Activated CD8-positive, alpha-beta memory T cell treated with anti-CD3 and anti-CD28 coated beads for 48 hours (primary cell): ENCODE results near the gene BCL2L2.
A peak's percentile ranks its signal among the peaks of the same experiment; 100 is the strongest.

Experiments used
- DNase-seq, 3 experiments: peaks; one replicate each; pipeline ENCODE4 v3.0.0-alpha.2; 2020; ENCODE audit warnings: low read depth in 2 of 3, low spot score in 2 of 3

BCL2L2 gene

GRCh38 chr14:23299986-23300686, 6.5 kb upstream of the BCL2L2 start:
- DNase-seq: no peak

- peak in 1 of 3 experiments; percentile 16 for DNase-seq
Measured at GRCh38 chr14:23300687-23301223, 5.9 kb upstream of the BCL2L2 start.

DNA sequence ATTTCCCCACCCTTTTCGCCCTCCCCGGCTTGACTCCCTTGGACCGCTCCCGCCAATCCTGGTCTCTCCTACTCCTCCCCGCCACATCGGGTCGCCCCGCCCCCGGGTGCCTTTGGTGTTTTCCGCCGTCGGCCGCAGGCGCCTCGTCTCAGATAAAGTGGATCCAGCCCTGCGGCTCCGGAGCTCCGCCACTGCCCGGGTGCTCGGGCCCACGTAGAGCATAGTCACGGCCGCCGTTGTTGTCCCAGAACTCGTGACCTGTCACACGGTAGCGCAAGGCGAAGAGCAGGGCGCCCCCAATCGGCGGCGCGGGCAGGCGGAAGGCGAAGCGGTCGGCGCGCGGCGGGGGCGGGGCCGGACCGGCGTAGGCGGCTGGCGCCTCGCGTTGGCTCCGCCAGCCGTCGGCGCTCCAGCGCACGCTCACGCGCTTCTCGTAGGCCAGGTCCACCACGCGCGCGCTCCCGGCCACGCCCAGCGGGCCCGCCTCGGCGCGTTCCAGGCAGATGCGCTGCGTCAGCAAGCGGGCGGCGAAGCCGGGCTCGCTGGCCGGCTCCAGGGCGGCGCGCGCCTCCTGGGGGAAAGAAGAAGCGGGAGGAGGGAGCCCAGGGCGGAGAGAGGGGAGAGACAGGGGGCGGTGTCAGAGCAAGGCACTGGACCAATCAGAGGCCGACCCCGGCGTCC, 5.2 kb upstream of the BCL2L2 start:
- peak; percentile 88 to 99 (median 93) for DNase-seq

- DNase-seq: no peak
Measured at GRCh38 chr14:23301969-23302289, 4.7 kb upstream of the BCL2L2 start.

DNA sequence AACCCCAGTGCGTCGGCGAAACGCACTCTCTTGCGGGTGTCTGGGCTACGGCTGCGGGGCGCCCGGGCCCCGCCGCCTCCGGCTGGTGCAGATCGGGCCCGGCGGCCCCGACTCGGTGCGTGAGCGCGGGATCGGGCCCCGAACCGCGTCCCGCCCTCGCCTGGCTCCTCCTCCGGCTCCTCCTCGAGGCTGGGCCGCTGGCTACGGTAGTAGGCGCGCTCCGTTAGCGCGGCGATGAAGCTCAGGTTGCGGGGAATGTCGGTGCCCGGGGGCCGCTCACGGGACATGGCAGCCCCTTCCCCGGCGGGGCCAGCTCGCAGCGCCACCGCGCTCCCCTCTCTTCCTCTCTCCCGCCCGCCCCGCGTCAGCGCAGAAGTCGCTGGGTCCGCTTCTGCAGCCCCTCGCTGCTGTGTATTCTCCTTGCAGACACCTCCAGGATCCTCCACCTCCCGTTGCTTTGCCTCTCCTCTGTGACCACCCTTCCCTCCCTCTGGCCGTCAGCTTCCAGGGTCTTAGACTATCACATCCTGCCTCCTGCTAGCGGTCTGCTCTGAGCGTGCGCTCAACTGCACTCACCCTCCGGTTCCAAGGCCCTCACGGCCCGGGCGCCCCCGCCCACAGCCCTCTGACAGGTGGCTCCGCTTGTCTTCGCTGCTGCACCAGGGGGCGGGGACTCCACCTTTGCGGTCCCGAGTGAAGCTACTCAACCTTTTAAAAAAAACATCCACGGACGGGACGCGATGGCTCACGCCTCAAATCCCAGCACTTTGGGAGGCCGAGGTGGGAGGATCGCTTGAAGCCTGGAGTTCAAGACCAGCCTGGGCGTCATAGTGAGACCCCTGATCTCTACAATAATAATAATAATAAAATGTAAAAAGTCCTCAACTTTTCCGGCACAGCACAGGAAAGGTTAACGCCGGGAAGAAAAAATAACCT, 4.1 kb upstream of the BCL2L2 start, which contains the start of gene PPP1R3E:
Gene PPP1R3E, minus strand, starts transcription at position 570 of the 936 bp plus-strand sequence. Its CDS starts 283 bp downstream, at position 287.
- DNase-seq: peak; percentile 64 to 66 (median 66)

DNA sequence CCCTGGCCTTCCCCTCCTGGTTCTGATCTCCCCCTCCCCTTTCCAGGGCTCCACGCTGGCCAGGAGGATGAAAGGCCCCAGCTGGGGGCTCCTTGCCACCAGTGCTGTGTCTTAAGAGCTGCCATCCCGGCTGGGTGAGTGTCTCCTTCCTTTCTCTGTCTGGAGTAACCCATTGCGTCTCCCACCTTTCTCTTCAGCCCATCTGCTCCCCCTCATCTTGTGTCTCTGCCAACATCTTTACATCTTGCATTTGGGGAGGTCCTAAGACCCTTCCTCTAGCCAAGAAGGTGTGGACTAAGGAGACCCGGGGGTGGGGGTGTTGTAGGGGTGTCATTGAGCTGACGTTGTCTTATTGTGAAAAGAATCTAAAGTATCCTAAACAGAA, 505 bp downstream of the BCL2L2 start:
- no peak for DNase-seq

- no peak for DNase-seq
Measured at GRCh38 chr14:23307687-23308644, 1.3 kb downstream of the BCL2L2 start.

- DNase-seq: no peak
Measured at GRCh38 chr14:23308721-23309445, 2.2 kb downstream of the BCL2L2 start.

- no peak for DNase-seq
Measured at GRCh38 chr14:23310546-23310945, 3.9 kb downstream of the BCL2L2 start.

DNA sequence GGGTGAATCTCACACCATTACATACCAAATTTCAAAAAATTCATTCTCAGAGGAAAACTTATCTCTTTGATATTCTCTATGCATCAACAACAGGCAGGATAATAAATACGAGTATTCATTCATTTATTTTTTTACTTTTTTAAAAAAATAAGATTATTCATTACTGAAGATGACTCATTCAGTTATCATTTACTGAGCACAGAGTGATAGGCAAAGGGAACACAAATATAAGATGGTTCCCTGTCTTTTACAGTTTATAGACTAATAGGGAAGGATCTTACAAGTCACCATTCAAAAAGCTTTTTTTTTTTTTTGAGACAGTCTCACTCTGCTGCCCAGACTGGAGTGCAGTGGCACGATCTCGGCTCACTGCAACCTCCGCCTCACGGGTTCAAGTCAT, 9.7 kb downstream of the BCL2L2 start:
- no peak for DNase-seq

DNA sequence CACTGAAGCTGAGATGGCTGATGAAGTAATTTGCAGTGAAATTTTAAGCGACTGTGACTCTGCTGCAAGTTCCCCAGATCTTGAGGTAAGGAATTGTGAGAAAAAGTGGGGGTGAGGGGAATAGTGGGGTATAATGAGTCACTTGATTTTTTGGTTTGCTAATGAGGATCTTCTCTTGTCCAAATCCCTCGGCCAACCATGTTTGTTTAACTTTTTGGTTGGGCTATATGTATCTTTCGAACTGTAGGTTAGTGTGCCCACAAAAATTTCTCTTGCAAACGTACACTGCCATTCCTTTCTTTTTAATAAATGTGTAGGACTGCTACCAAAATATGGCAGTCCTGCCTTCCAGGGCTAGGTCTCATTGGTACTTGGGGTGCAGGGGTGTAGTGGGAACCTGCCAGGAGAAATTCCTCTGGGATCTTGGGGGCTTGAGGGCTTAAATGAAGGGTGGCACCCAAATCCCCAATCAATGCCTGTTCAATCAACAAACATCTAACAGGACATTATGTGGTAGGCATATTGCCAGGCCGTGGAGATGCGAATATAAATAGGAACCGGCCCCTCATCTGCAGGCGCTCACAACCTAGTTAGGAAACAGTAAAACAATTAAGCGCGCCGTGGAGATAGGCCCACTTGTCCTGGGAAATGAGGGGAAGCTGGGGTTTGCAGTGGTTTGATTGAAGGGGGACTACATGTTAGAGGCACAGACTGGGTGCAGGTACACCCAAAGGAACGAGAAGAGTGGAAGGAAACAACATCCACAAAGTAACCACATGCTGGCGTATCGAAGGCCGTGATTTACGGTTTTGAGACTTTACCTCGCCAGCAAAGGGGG, 13.3 kb downstream of the BCL2L2 start:
- DNase-seq: no peak

DNA sequence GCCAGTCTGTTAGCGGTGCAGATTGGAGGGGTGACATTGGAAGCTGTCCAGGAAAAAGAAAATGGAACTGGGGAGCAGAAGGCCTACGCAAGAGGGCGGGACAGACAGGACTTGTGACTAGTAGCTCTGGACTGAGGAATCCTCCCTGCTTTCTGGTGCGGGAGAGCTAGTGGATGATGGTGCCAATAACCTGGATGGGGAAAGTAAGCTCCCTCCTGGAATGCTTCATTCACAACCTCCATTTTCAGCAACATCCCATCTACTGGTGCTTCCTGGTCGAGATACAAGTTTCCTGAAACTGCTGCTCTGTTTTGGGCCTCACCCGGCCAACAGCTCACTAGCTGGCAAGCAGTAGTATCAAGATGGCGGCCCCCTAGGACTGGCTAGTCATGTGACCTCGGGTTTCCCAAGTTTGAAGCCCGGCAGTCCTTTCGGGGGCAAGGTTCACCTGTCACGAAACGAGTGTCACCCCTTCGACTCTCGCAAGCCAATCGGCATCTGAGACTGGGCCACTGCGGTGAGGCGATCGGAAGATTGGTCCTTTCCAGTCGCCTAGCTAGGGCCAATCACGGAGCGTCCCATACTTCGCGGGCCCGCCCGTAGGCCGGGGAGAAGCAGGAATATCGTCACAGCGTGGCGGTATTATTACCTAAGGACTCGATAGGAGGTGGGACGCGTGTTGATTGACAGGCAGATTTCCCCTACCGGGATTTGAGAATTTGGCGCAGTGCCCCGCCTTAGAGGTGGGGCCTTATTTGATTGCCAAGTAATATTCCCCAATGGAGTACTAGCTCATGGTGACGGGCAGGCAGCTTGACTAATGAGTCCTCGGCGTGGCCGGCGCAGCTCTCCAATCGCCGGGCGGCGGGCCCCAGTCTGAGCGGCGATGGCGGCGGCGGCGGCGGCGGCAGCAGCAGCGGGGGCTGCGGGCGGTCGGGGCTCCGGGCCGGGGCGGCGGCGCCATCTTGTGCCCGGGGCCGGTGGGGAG, 14.2 kb downstream of the BCL2L2 start, which contains the start of gene PABPN1:
Gene PABPN1, plus strand, starts transcription at position 874 of the 988 bp plus-strand sequence. Its CDS starts 13 bp downstream, at position 887.
- DNase-seq: peak; percentile 78 to 93 (median 84)

GRCh38 chr14:23321572-23322547, 15.2 kb downstream of the BCL2L2 start:
- DNase-seq: peak in 2 of 3 experiments; percentile 26 to 34

DNA sequence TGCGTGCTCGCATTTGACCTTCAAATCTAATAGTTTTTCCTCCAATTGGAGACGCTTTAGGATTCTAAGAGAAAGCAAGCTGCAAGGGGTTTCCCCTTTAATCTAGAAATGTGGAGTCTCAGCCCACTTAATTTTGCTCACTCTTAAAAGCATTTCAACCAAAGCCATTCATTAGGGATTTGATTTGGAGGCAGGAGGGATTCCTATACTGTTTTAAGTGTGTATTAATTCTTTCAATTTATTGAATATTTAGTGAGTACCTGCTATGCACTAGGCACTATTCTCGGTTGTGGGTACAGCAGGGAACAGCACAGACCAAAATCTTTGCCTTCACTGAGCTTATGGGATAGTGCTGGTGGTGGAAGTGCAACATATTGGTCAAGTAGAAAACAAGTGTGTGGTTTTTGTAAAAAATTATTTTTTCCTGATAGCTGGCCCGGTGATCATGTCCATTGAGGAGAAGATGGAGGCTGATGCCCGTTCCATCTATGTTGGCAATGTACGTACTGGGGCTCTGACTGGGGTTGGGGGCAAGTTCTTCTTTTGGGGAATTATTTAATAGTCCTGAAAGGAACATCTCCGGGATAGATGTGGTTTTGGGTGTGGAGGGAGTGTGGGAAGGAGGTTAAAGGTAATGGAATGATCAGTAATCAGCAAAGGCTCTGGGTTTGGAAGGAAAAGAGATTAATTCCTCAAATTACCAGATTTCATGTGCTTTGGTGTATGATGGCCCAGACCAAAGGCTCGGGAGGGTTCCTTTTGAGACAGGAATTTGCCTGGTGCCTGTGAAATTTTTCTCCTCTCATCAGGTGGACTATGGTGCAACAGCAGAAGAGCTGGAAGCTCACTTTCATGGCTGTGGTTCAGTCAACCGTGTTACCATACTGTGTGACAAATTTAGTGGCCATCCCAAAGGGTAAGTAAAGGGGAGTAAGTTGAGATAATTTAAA, 16.2 kb downstream of the BCL2L2 start:
- DNase-seq: no peak

GRCh38 chr14:23323838-23324454, 17.3 kb downstream of the BCL2L2 start:
- no peak for DNase-seq
